Keratinocyte (primary cell): ENCODE results near the gene MISP.
"Not testable (repeated sequence)": the region's sequence is repeated elsewhere in the genome, so short reads cannot be mapped to it uniquely, and the experiment has no call there.

ENCODE experiments used
- CTCF ChIP-seq, 3 experiments: IDR thresholded peaks in 1 of 3; conservative IDR thresholded peaks in 1 of 3; optimal IDR thresholded peaks in 1 of 3; 2 replicates in 2 of 3; 3 replicates in 1 of 3; pipeline versions ENCODE3 to v1.5.1; 2011; ENCODE audit warnings: low read length in 3 of 3, mild to moderate bottlenecking in 3 of 3, moderate library complexity in 2 of 3, control low read depth in 1 of 3, inconsistent platforms in 1 of 3; ENCODE audit not compliant: insufficient read depth in 2 of 3; ENCODE audit errors: extremely low read depth in 1 of 3
- EZH2 ChIP-seq: IDR thresholded peaks from one replicate; pipeline ENCODE4 v1.6.1; 2012; ENCODE audit warnings: inconsistent platforms, mild to moderate bottlenecking, low read length, moderate library complexity

- TF ChIP-seq CTCF (optimal IDR thresholded peaks at IDR 0.05 in 1 of 3, IDR thresholded peaks at IDR 0.05 in 1 of 3, conservative IDR thresholded peaks at IDR 0.05 in 1 of 3; ENCODE audit: extremely low read depth in 1 of 3, insufficient read depth in 2 of 3, low read length in 3 of 3); EZH2: not testable (repeated sequence)
Observed at GRCh38 chr19:729564-729963, 21.3 kb upstream of the MISP start.
